H1 (cell line): Measurements from ENCODE around the gene B3GALT5. TPM values are rescaled to one million over a fixed set of nuclear protein-coding genes. Genes with fewer than 3 reads are reported as not detected.

Experiments used
- SIRT6 ChIP-seq: IDR thresholded peaks from one replicate; pipeline ENCODE4 v1.7.1; 2012; ENCODE audit warnings: low read length, inconsistent platforms
- USF2 ChIP-seq: IDR thresholded peaks from 2 replicates; pipeline ENCODE4 v1.6.1; 2011; ENCODE audit warnings: low read length, improper control_type of control experiment
- polyA plus RNA-seq, 7 experiments: library from polyadenylated mRNA; depleted of rRNA in 3 of 7; stranded (reverse) in 5 of 7; unstranded in 2 of 7; fragments of >200 nt in 5 of 7; fragments of 200-250 nt in 2 of 7; gene quantifications; 1 replicate in 5 of 7; 2 replicates in 1 of 7; 4 replicates in 1 of 7; pipeline versions ENCODE4 v1.2.1 to v1.2.3, GENCODE V29; 2011 to 2013; ENCODE audit warnings: missing spikeins in 2 of 7, mixed read lengths in 2 of 7
- total RNA-seq: library from RNA; stranded (reverse); fragmentation: NEBNext Ultra II Directional; extraction: Animal tissue kit (Norgen Biotek cat#: 25700); gene quantifications from 2 replicates; pipeline ENCODE4 v1.2.1, GENCODE V29; 2021

Gene B3GALT5
- total and polyA plus RNA-seq, 2 of the 8 experiments (the other 6 are each of a cell fraction or from before 2014, with no cell fraction given) = 11.9 to 25.1 TPM

- TF ChIP-seq USF2 (no peak), SIRT6 (no peak)
Measured at GRCh38 chr21:39632796-39633442, 20.2 kb downstream of the B3GALT5 start (continued).
